Measurements from ENCODE around the gene GRB2.

- TF ChIP-seq RAD21 (IDR thresholded peaks at IDR 0.05; ENCODE audit: low read depth) (no peak), MAX (IDR thresholded peaks at IDR 0.05) (no peak), EP300 (IDR thresholded peaks at IDR 0.05; ENCODE audit: borderline replicate concordance) (no peak), CEBPB (IDR thresholded peaks at IDR 0.05) (no peak), EGR1 (IDR thresholded peaks at IDR 0.05) (no peak)
These were observed 79.1 kb downstream of the GRB2 start for GRCh38 chr17:75326226-75326848.
